Tibial nerve (tissue), 4 donors: Measurements from ENCODE around the gene SCRN2. TPM values are rescaled to one million over a fixed set of nuclear protein-coding genes. Genes with fewer than 3 reads are reported as not detected.

Source experiments
- DNase-seq, 2 donors: peaks; one replicate each; pipeline ENCODE4 v3.0.0-alpha.2; 2019; ENCODE audit warnings: low spot score in 2 of 2
- H3K27ac ChIP-seq, 4 donors: fragments of 200-600 bp; sonication (generic) in 3 of 4; one replicate each; pipeline ENCODE4 v1.5.1; 2017 to 2019; ENCODE audit warnings: mild to moderate bottlenecking in 1 of 4
- H3K27me3 ChIP-seq, 2 donors: fragments of 200-600 bp; sonication (generic) in 1 of 2; one replicate each; pipeline versions ENCODE4 v1.5.1 to v1.6.0; 2017 to 2019
- H3K36me3 ChIP-seq, 3 donors: fragments of 200-600 bp; sonication (generic); one replicate each; pipeline ENCODE4 v1.5.1; 2018 to 2019
- H3K4me1 ChIP-seq, 4 donors: fragments of 200-600 bp; sonication (generic) in 3 of 4; one replicate each; pipeline ENCODE4 v1.5.1; 2017 to 2019
- H3K4me3 ChIP-seq, 4 donors: fragments of 200-600 bp; sonication (generic) in 3 of 4; one replicate each; pipeline ENCODE4 v1.5.1; 2017 to 2019; ENCODE audit warnings: mild to moderate bottlenecking in 1 of 4, moderate library complexity in 1 of 4
- H3K9me3 ChIP-seq, 4 donors: fragments of 200-600 bp; sonication (generic) in 3 of 4; one replicate each; pipeline ENCODE4 v1.5.1; 2017 to 2019
- EP300 ChIP-seq, 2 donors: sonication (generic); formaldehyde crosslinking; IDR thresholded peaks; one replicate each; pipeline ENCODE4 v1.6.1; 2017; ENCODE audit warnings: antibody characterized with exemption in 2 of 2, mild to moderate bottlenecking in 1 of 2
- POLR2A ChIP-seq, 2 donors: fragments of 450-650 bp; IDR thresholded peaks; one replicate each; pipeline ENCODE4 v1.6.1; 2017; ENCODE audit warnings: antibody characterized with exemption in 2 of 2, mild to moderate bottlenecking in 2 of 2, moderate library complexity in 2 of 2
- WGBS, 2 donors: methylation state at CpG; one replicate each; pipeline ENCODE4 v1.1.5; 2018; 5-methylcytosine and 5-hydroxymethylcytosine counted together
- total RNA-seq, 4 donors: library from RNA; depleted of rRNA; stranded (reverse); fragments of >200 nt; gene quantifications; one replicate each; pipeline ENCODE4 v1.1.0, GENCODE V29; 2016
- TF ChIP-seq, protein P1 (sequence below), 5 experiments: fragments of 200-600 bp in 3 of 5; fragments of 450-650 bp in 2 of 5; sonication (generic) in 3 of 5; IDR thresholded peaks; one replicate each; pipeline ENCODE4 v1.5.1; 2016 to 2019; ENCODE audit warnings: antibody characterized with exemption in 5 of 5, mild to moderate bottlenecking in 3 of 5, moderate library complexity in 2 of 5

SCRN2 gene
- total RNA-seq, 4 donors from 2014 or later, result 49.8 to 68.6 (median 56.6) TPM

DNA sequence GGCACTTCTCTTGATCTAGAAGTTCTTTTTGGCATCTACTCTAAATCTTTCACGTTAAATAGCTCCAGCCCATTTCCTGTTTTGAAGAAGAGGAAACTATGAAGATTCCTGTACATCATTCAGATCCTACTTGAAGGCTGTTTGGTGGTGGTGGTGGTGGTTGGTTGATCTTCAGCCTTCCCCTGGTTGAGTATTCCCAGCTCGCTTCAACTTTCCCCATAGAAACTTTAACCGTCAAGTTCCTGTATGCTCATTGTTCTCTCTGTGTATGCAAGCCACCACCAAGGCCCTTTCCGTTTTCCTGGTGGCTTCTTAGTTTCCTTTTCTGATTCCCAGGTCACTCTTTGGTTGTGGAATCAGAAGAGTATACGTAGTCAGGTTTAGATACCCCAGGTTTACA, 6.3 kb downstream of the SCRN2 start:
- no peak for DNase-seq
- 60 to 64% methylated on average over 5 of the region's 5 CpGs for WGBS, 2 donors
- no peak overlapping the region for H3K4me3 ChIP-seq
- H3K36me3 ChIP-seq, result peaks cover 0 to 46% (median 0%) of the 10 kb centered on the region in 3 donors
- TF ChIP-seq, protein P1, sequence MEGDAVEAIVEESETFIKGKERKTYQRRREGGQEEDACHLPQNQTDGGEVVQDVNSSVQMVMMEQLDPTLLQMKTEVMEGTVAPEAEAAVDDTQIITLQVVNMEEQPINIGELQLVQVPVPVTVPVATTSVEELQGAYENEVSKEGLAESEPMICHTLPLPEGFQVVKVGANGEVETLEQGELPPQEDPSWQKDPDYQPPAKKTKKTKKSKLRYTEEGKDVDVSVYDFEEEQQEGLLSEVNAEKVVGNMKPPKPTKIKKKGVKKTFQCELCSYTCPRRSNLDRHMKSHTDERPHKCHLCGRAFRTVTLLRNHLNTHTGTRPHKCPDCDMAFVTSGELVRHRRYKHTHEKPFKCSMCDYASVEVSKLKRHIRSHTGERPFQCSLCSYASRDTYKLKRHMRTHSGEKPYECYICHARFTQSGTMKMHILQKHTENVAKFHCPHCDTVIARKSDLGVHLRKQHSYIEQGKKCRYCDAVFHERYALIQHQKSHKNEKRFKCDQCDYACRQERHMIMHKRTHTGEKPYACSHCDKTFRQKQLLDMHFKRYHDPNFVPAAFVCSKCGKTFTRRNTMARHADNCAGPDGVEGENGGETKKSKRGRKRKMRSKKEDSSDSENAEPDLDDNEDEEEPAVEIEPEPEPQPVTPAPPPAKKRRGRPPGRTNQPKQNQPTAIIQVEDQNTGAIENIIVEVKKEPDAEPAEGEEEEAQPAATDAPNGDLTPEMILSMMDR (IDR thresholded peaks at IDR 0.05), result no peak
- TF ChIP-seq POLR2A (IDR thresholded peaks at IDR 0.05) (no peak), EP300 (IDR thresholded peaks at IDR 0.05) (no peak)
- H3K9me3 ChIP-seq, result no peaks in the 10 kb centered on the region
- H3K4me1 ChIP-seq, result peaks cover 0 to 38% (median 19%) of the 10 kb centered on the region in 4 donors
- no peak overlapping the region for H3K27ac ChIP-seq
- H3K27me3 ChIP-seq, result no peaks in the 10 kb centered on the region

DNA sequence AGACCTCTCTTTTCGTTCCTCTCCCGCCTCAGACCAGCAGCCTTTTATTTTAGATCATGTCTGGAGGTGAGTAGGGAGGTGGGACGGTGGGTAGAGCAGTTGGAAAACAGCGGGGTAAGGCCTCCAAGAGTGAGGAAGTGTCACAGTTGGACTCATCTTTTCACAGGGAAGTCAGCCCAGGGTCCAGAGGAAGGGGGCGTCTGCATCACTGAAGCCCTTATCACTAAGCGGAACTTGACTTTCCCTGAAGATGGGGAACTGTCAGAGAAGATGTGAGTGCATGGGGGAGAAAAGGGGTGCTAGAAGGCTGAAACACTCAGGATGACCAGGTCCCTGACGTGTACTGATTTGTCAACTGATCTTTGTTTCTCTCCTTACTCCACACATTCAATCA, 9.1 kb downstream of the SCRN2 start:
- Histone ChIP-seq H3K27ac (peak overlapping the region in 1 of 4 donors; percentile 87), H3K36me3 (peaks cover 0 to 40% (median 1%) of the 10 kb centered on the region in 3 donors), H3K9me3 (no peaks in the 10 kb centered on the region), H3K27me3 (no peaks in the 10 kb centered on the region), H3K4me3 (peak overlapping the region; percentile 73 to 86 (median 74)), H3K4me1 (peaks cover 0 to 29% (median 19%) of the 10 kb centered on the region in 4 donors)
- TF ChIP-seq, protein P1 (IDR thresholded peaks at IDR 0.05), result no peak
- TF ChIP-seq POLR2A (IDR thresholded peaks at IDR 0.05), result no peak
- TF ChIP-seq EP300 (IDR thresholded peaks at IDR 0.05), result no peak
- DNase-seq, result no peak
- 9% methylated on average over 7 of the region's 7 CpGs for WGBS, 2 donors

DNA sequence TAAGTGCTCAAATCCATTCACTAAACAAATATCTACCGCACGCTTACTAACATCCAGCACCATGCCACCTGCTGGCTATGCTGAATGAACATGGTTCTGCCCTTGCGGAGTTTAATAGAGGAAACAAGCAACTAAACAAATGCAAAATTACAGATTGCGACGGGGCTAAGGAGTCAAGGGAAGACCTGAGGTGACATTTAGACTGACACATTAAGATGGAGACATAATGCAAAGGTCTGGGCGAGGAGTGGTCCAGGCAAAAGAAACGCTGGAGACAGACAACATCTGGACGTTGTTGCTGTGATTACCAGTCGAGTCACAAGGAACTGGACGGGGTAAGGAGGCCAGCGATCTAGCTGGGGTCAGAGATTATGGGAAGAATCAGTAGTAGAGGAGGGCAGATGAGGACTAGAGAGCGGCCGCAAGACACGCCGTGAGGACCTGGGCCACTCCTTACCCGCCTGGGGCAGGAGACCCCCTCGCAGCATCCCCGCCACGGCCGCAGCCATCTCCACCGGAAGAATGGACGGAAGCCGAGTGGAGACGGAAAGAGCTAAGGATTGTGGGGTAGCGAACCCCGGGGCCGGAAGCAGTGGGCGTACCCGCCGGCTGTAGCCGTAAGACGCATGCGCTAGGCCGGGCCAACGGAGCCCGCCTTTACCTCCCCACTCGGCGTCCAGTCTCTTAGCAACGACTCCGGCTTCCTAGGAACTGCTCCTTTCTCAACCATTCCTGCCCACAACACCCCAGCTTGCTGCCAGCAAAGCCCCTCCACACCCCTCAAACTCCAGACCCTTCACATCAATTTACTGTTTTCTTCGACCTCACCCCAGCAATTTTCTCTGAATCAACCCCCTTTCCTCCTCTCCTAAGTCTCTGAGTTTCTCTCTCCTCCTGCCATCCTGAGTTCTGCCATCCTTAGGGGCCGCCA, 9.8 kb downstream of the SCRN2 start, which contains the start of the genes LRRC46 and MRPL10:
TSS of gene LRRC46 (plus strand) at position 668 of the 931 bp plus-strand sequence. CDS start 320 bp downstream, outside the sequence.
TSS of gene MRPL10 (minus strand) at position 539 of the 931 bp plus-strand sequence. CDS start at position 509, 30 bp downstream.
- peak; percentile 74 to 88 for DNase-seq
- Histone ChIP-seq H3K27me3 (no peaks in the 10 kb centered on the region), H3K36me3 (peaks cover 0 to 40% (median 8%) of the 10 kb centered on the region in 3 donors), H3K27ac (peak within 1 kb of the TSS; percentile 7 to 87 (median 74)), H3K9me3 (no peaks in the 10 kb centered on the region), H3K4me1 (peaks cover 0 to 29% (median 19%) of the 10 kb centered on the region in 4 donors), H3K4me3 (peak within 1 kb of the TSS; percentile 73 to 86 (median 74))
- WGBS, 2 donors, result 0 to 1% methylated on average over 39 to 41 of the region's 42 CpGs
- TF ChIP-seq, protein P1 (IDR thresholded peaks at IDR 0.05), result peak in 2 of 5 experiments; percentile 16 to 49
- peak; percentile 36 to 70 for TF ChIP-seq POLR2A (IDR thresholded peaks at IDR 0.05)
- peak; percentile 90 to 98 for TF ChIP-seq EP300 (IDR thresholded peaks at IDR 0.05)

DNA sequence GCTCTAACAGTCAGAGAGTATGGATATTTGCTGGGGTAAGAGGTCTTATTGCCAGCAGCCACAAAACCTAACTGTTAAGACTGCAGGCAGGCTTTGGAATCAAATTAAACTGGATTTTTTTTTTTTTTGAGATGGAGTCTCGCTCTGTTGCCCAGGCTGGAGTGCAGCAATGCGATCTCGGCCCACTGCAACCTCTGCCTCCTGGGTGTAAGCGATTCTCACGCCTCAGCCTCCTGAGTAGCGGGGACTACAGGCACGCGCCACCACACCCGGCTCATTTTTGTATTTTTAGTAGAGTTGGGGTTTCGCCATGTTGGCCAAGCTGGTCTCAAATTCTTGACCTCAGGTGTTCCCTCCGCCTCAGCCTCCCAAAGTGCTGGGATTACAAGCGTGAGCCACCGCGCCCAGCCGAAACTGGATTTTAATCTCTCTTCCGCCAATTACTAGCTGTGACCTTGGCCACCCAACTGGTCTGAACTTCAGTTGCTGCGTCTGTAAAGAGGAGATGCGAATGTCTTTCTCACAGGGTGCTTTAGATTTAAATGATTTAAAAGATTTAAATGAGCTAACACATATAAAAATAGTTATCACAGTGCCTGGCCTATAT, 10.6 kb downstream of the SCRN2 start:
- no peak for DNase-seq
- 73 to 74% methylated on average over 18 of the region's 18 CpGs for WGBS, 2 donors
- no peak for TF ChIP-seq POLR2A (IDR thresholded peaks at IDR 0.05)
- H3K9me3 ChIP-seq, result no peaks in the 10 kb centered on the region
- H3K36me3 ChIP-seq, result peaks cover 0 to 40% (median 13%) of the 10 kb centered on the region in 3 donors
- H3K27me3 ChIP-seq, result no peaks in the 10 kb centered on the region
- H3K27ac ChIP-seq, result peak overlapping the region in 3 of 4 donors; percentile 72 to 87 (median 77)
- H3K4me1 ChIP-seq, result peaks cover 0 to 29% (median 19%) of the 10 kb centered on the region in 4 donors
- peak overlapping the region; percentile 73 to 86 (median 74) for H3K4me3 ChIP-seq

DNA sequence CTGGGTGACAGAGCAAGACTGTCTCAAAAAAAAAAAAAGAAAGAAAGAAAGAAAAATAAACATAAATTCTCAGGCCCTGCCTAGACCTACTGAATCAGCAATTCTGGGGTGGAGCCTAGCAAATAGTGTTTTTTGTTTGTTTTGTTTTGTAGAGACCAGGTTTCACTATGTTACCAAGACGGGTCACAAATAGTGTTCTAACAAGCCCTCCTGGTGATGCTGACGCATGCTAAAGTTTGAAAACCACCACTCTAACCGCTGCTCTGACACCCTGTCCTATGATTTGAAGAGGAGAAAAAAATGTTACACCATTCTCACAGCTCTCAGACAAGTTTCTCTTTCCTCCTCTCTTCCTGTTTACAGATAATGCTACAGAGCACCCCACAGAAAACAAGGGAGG, 11.2 kb downstream of the SCRN2 start:
- Histone ChIP-seq H3K27me3 (no peaks in the 10 kb centered on the region), H3K36me3 (peaks cover 0 to 42% (median 20%) of the 10 kb centered on the region in 3 donors), H3K9me3 (no peaks in the 10 kb centered on the region), H3K4me3 (no peak overlapping the region), H3K4me1 (peaks cover 0 to 29% (median 19%) of the 10 kb centered on the region in 4 donors), H3K27ac (no peak overlapping the region)
- WGBS, 2 donors, result 76 to 79% methylated on average over 3 of the region's 3 CpGs
- DNase-seq, result no peak
- TF ChIP-seq, protein P1 (IDR thresholded peaks at IDR 0.05), result no peak
- TF ChIP-seq POLR2A (IDR thresholded peaks at IDR 0.05) (no peak), EP300 (IDR thresholded peaks at IDR 0.05) (no peak)
